ENCODE measurements around the gene RAD23A. TPM values are rescaled to one million over a fixed set of nuclear protein-coding genes. Genes with fewer than 3 reads are reported as not detected.

The RAD23A gene
- total and polyA plus RNA-seq, 7 donors, result 58.7 to 133 (median 99.3) TPM

DNA sequence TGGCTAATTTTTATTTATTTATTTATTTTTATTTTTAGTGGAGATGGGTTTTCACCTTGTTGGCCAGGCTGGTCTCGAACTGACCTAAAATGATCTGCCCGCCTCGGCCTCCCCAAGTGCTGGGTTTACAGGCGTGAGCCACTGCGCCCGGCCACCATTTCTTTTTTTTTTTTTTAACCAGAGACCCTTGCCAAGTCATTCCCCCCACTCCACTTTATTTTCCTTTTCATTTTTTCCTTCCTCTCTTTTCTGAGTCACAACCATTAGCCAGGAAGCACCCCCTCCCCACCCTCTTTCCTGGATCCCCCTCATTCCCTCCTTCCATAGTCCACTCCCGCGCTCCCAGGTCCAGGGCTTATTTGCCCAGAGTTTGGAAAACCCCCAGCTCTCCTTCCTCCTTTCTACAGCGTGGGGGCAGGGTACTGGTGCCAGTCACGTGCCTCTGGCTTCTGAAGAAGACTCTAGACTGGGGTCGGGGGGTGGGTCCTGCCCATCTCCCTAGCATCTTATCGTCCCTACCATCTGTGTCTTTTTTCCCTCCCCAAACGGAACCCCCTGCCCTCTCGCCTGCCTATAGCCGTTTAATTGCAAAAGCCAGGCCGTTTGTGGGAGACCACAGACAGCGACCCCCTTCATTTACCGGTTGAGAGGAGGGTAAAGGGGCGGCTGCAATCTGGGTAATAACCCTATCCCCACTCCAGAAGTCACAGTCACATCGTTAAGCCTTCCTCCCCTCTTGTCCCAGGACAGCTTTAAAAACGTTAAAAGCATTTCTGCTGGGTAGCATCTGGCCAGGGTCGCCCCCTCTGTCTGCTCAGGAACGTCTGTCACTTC is 8.4 kb upstream of the RAD23A start:
- no peak for TF ChIP-seq EP300 (IDR thresholded peaks at IDR 0.05)
- TF ChIP-seq, protein P1, sequence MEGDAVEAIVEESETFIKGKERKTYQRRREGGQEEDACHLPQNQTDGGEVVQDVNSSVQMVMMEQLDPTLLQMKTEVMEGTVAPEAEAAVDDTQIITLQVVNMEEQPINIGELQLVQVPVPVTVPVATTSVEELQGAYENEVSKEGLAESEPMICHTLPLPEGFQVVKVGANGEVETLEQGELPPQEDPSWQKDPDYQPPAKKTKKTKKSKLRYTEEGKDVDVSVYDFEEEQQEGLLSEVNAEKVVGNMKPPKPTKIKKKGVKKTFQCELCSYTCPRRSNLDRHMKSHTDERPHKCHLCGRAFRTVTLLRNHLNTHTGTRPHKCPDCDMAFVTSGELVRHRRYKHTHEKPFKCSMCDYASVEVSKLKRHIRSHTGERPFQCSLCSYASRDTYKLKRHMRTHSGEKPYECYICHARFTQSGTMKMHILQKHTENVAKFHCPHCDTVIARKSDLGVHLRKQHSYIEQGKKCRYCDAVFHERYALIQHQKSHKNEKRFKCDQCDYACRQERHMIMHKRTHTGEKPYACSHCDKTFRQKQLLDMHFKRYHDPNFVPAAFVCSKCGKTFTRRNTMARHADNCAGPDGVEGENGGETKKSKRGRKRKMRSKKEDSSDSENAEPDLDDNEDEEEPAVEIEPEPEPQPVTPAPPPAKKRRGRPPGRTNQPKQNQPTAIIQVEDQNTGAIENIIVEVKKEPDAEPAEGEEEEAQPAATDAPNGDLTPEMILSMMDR (IDR thresholded peaks at IDR 0.05), result peak in 1 of 4 experiments; percentile 7
- no peak for DNase-seq
- Histone ChIP-seq H3K27me3 (no peaks in the 10 kb centered on the region), H3K4me1 (peaks cover 0 to 53% (median 41%) of the 10 kb centered on the region in 4 donors), H3K36me3 (peaks cover 19 to 29% (median 22%) of the 10 kb centered on the region in 4 donors), H3K4me3 (peak overlapping the region; percentile 33 to 100 (median 82)), H3K9me3 (no peaks in the 10 kb centered on the region), H3K27ac (peak overlapping the region; percentile 55 to 96 (median 67))
- intact Hi-C loops (cut with DNase I), result no loop called here
- 16 to 24% methylated on average over 23 of the region's 23 CpGs for WGBS, 2 donors

DNA sequence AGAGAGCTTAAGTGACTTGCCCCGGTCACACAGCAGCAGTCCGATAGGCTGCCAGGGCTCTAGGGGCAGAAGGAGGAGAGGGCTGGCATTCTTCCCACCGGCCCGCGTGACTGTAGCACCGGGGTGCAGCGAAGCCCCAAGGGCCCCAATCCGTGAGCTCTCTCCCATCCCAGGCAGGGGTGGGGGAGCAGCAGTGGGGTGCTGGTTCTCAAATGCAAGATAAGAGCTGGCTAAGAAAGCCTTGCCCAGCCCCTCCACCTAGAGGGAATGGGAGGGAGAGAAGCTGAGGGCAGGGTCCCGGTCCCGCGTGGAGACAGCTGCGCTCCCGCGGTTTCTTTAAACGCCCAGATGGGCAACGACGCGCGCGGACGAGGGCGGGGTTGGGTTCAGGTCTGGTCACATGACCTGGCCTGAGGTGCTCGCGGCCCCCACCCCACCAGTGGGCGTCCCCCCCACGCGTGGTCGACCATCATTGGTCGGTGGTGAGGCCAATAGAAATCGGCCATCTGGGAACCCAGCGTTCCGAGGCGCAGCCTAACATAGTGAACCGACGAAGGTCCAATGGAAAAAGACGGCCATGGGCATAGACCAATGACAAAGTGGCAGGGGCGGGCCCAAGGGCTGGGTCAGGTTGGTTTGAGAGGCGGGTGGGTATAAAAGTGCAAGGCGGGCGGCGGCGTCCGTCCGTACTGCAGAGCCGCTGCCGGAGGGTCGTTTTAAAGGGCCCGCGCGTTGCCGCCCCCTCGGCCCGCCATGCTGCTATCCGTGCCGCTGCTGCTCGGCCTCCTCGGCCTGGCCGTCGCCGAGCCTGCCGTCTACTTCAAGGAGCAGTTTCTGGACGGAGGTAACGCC is 7.5 kb upstream of the RAD23A start, which contains the start of gene CALR:
CALR (plus strand) TSS at position 683 of the 852 bp plus-strand sequence; CDS start at position 754, 71 bp downstream.
- Histone ChIP-seq H3K27ac (peak within 1 kb of the TSS; percentile 95 to 98 (median 96)), H3K36me3 (peaks cover 21 to 37% (median 26%) of the 10 kb centered on the region in 4 donors), H3K4me1 (peaks cover 0 to 50% (median 36%) of the 10 kb centered on the region in 4 donors), H3K4me3 (peak within 1 kb of the TSS; percentile 69 to 100 (median 95)), H3K27me3 (no peaks in the 10 kb centered on the region), H3K9me3 (no peaks in the 10 kb centered on the region)
- WGBS, 2 donors, result 0 to 1% methylated on average over 63 of the region's 63 CpGs
- peak; percentile 100 for DNase-seq
- intact Hi-C loops (cut with DNase I), result no loop called here
- TF ChIP-seq, protein P1 (IDR thresholded peaks at IDR 0.05), result no peak
- TF ChIP-seq POLR2AphosphoS5 (IDR thresholded peaks at IDR 0.05) (peak; percentile 97 to 100 (median 99)), POLR2A (IDR thresholded peaks at IDR 0.05) (peak; percentile 97 to 99), EP300 (IDR thresholded peaks at IDR 0.05) (no peak)

DNA sequence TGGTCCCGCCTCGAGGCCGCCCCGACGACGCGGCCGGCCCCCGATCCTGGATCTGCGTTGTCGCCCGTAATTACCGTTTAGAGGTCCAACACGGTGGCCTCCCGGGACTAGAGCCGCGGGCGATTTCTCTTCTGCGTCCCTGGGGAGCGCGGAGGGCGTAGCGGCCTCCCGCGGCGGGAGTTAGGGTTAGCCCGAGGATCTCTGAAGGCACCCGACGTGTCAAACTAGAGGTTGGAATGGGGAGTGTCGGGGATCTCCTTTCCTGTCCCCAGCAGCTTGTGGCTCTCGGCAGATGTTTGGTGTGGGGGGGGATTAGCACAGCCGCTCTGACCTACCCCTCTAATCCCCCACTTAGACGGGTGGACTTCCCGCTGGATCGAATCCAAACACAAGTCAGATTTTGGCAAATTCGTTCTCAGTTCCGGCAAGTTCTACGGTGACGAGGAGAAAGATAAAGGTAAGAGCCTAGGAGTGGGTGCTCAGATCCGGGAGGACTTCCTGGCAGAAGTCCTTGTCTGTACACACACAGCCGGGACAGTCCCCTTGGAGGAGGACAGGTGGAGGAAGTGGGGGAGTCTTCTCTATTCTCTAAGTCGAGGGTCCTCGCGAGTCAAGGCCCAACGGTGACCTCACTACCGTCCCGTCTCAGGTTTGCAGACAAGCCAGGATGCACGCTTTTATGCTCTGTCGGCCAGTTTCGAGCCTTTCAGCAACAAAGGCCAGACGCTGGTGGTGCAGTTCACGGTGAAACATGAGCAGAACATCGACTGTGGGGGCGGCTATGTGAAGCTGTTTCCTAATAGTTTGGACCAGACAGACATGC is 6.7 kb upstream of the RAD23A start:
- TF ChIP-seq POLR2AphosphoS5 (IDR thresholded peaks at IDR 0.05) (no peak), POLR2A (IDR thresholded peaks at IDR 0.05) (no peak), EP300 (IDR thresholded peaks at IDR 0.05) (no peak)
- TF ChIP-seq, protein P1 (IDR thresholded peaks at IDR 0.05), result peak in 3 of 4 experiments; percentile 23 to 40 (median 38)
- Histone ChIP-seq H3K27ac (peak overlapping the region; percentile 95 to 98 (median 96)), H3K4me3 (peak overlapping the region; percentile 69 to 100 (median 95)), H3K9me3 (no peaks in the 10 kb centered on the region), H3K27me3 (no peaks in the 10 kb centered on the region), H3K36me3 (peaks cover 28 to 46% (median 34%) of the 10 kb centered on the region in 4 donors), H3K4me1 (peaks cover 0 to 57% (median 35%) of the 10 kb centered on the region in 4 donors)
- intact Hi-C loops (cut with DNase I), result no loop called here
- 0% methylated on average over 54 of the region's 54 CpGs for WGBS, 2 donors
- DNase-seq, result peak; percentile 78

DNA sequence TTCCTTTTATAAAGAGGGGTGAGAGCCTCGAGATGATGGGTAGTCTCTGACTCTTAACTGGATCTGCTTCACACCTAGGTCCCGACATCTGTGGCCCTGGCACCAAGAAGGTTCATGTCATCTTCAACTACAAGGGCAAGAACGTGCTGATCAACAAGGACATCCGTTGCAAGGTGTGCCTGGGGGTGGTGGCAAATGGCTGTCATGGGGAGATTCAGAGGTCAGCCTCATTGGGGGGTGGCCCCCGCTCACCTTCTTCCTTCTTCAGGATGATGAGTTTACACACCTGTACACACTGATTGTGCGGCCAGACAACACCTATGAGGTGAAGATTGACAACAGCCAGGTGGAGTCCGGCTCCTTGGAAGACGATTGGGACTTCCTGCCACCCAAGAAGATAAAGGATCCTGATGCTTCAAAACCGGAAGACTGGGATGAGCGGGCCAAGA is 5.7 kb upstream of the RAD23A start:
- peak overlapping the region; percentile 40 to 98 (median 96) for H3K27ac ChIP-seq
- peaks cover 31 to 54% (median 39%) of the 10 kb centered on the region in 4 donors for H3K36me3 ChIP-seq
- no peaks in the 10 kb centered on the region for H3K9me3 ChIP-seq
- H3K4me1 ChIP-seq, result peaks cover 0 to 57% (median 34%) of the 10 kb centered on the region in 4 donors
- no peaks in the 10 kb centered on the region for H3K27me3 ChIP-seq
- no peak for TF ChIP-seq POLR2AphosphoS5 (IDR thresholded peaks at IDR 0.05)
- no peak for TF ChIP-seq POLR2A (IDR thresholded peaks at IDR 0.05)
- TF ChIP-seq, protein P1 (IDR thresholded peaks at IDR 0.05), result no peak
- no peak for TF ChIP-seq EP300 (IDR thresholded peaks at IDR 0.05)
- intact Hi-C loops (cut with DNase I), result no loop called here
- H3K4me3 ChIP-seq, result peak overlapping the region in 2 of 4 donors; percentile 69 to 100
- 62 to 68% methylated on average over 10 of the region's 10 CpGs for WGBS, 2 donors
- no peak for DNase-seq
